Activated CD8-positive, alpha-beta memory T cell treated with anti-CD3 and anti-CD28 coated beads, Interleukin-2, amount 50 U/mL, for 4 hours (primary cell): ENCODE measurements around the gene GNL2.
A peak's percentile ranks its signal among the peaks of the same experiment; 100 is the strongest.

Experiments
- DNase-seq: peaks from one replicate; pipeline ENCODE4 v3.0.0-alpha.2; 2020

GNL2 gene

GRCh38 chr1:37595440-37596181 lies at the start of gene GNL2:
Gene GNL2 (minus strand): TSS chr1:37595937. CDS start chr1:37595822, 115 bp downstream.
- peak; percentile 98 for DNase-seq

- DNase-seq: no peak
Measured at GRCh38 chr1:37641059-37641458, 45.3 kb upstream of the GNL2 start.

- DNase-seq: no peak
Measured at GRCh38 chr1:37636435-37636834, 40.7 kb upstream of the GNL2 start.

- DNase-seq: no peak
Measured at GRCh38 chr1:37634992-37635902, 39.5 kb upstream of the GNL2 start.

- DNase-seq: no peak
Measured at GRCh38 chr1:37634244-37634991, 38.7 kb upstream of the GNL2 start, which contains the start of gene RSPO1. Gene RSPO1 (minus strand): TSS chr1:37634892. CDS start chr1:37629661, 5,231 bp downstream.

- DNase-seq: no peak
Measured at GRCh38 chr1:37633938-37634243, 38.2 kb upstream of the GNL2 start.

- DNase-seq: no peak
Measured at GRCh38 chr1:37633040-37633937, 37.6 kb upstream of the GNL2 start.

GRCh38 chr1:37631036-37631435 lies 35.3 kb upstream of the GNL2 start:
- no peak for DNase-seq

- DNase-seq: no peak
Measured at GRCh38 chr1:37630426-37631028, 34.8 kb upstream of the GNL2 start.

GRCh38 chr1:37629726-37630425 lies 34.1 kb upstream of the GNL2 start:
- DNase-seq: no peak

GRCh38 chr1:37629008-37629407 lies 33.3 kb upstream of the GNL2 start:
- DNase-seq: no peak

- no peak for DNase-seq
Measured at GRCh38 chr1:37628026-37628556, 32.4 kb upstream of the GNL2 start.

- DNase-seq: no peak
Measured at GRCh38 chr1:37622131-37622530, 26.4 kb upstream of the GNL2 start.

- DNase-seq: no peak
Measured at GRCh38 chr1:37621326-37621870, 25.7 kb upstream of the GNL2 start.

GRCh38 chr1:37620707-37621106 lies 25.0 kb upstream of the GNL2 start:
- no peak for DNase-seq

- no peak for DNase-seq
Measured at GRCh38 chr1:37616330-37616729, 20.6 kb upstream of the GNL2 start.

GRCh38 chr1:37614105-37614504 lies 18.4 kb upstream of the GNL2 start:
- DNase-seq: no peak

GRCh38 chr1:37612186-37612585 lies 16.4 kb upstream of the GNL2 start:
- DNase-seq: no peak

GRCh38 chr1:37609994-37610393 lies 14.3 kb upstream of the GNL2 start:
- no peak for DNase-seq

GRCh38 chr1:37609002-37609401 lies 13.3 kb upstream of the GNL2 start:
- DNase-seq: no peak
